SK-N-SH (cell line): ENCODE results near the gene FBXL12.

Experiments used
- EP300 ChIP-seq, 2 experiments: IDR thresholded peaks; 2 replicates each; pipeline versions ENCODE4 v1.4.0 to v1.6.1; 2012; ENCODE audit warnings: borderline replicate concordance in 1 of 2, low read depth in 1 of 2, low read length in 1 of 2
- EZH2phosphoT487 ChIP-seq: fragments of 200-600 bp; sonication (generic); IDR thresholded peaks from 2 replicates; pipeline ENCODE4 v1.6.1; 2017; ENCODE audit warnings: low read depth, mixed run types, mild to moderate bottlenecking, antibody characterized with exemption, moderate library complexity, borderline replicate concordance
- JUND ChIP-seq: IDR thresholded peaks from 2 replicates; pipeline ENCODE4 v1.4.0; 2012
- MEF2A ChIP-seq: IDR thresholded peaks from 2 replicates; pipeline ENCODE4 v1.4.0; 2012; ENCODE audit warnings: low read depth, borderline replicate concordance
- NRF1 ChIP-seq: IDR thresholded peaks from 2 replicates; pipeline ENCODE4 v1.6.1; 2012; ENCODE audit warnings: low read depth, mild to moderate bottlenecking, low read length
- POLR2AphosphoS5 ChIP-seq: IDR thresholded peaks from 2 replicates; pipeline ENCODE4 v1.6.1; 2012; ENCODE audit warnings: low read depth, low read length
- RAD21 ChIP-seq: IDR thresholded peaks from 2 replicates; pipeline ENCODE4 v1.6.1; 2012; ENCODE audit warnings: mild to moderate bottlenecking, low read length
- RFX5 ChIP-seq: IDR thresholded peaks from 2 replicates; pipeline ENCODE4 v1.6.1; 2012; ENCODE audit warnings: mild to moderate bottlenecking, improper control_type of control experiment, low read length
- RXRA ChIP-seq: IDR thresholded peaks from 2 replicates; pipeline ENCODE4 v1.4.0; 2012; ENCODE audit warnings: low read depth, mild to moderate bottlenecking, borderline replicate concordance
- SIN3A ChIP-seq: IDR thresholded peaks from 2 replicates; pipeline ENCODE4 v1.6.1; 2012; ENCODE audit warnings: low read depth, mild to moderate bottlenecking, low read length, moderate library complexity, borderline replicate concordance
- TF ChIP-seq, protein P1 (sequence below): fragments of 200-600 bp; sonication (generic); IDR thresholded peaks from 2 replicates; pipeline ENCODE4 v1.6.1; 2017; ENCODE audit warnings: antibody characterized with exemption, mild to moderate bottlenecking, moderate library complexity
- TF ChIP-seq, protein P2 (sequence below): IDR thresholded peaks from 2 replicates; pipeline ENCODE4 v1.6.1; 2012; ENCODE audit warnings: mild to moderate bottlenecking, low read depth, low read length, moderate library complexity
- TF ChIP-seq, protein P3 (sequence below): IDR thresholded peaks from 2 replicates; pipeline ENCODE4 v1.4.0; 2012; ENCODE audit warnings: low read depth
- TF ChIP-seq, protein P4 (sequence below): IDR thresholded peaks from 2 replicates; pipeline ENCODE4 v1.4.0; 2012; ENCODE audit warnings: low read depth, borderline replicate concordance

DNA sequence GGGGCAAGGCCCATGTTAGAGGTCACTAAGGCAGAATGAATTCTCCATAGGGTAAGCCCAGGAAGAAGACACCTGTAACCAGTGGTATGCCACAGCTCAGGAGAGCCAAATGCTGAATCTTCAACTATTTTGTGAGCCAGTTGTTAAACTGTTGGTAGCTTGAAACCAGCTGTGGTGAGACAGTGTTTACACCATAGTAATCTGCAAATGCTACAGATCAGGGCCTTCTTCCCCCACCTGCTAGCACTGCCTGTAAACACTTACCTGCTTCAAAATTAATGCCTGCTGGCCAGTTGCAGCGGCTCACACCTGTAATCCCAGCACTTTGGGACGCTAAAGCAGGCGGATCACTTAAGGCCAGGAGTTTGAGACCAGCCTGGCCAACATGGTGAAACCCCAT, 12.1 kb downstream of the FBXL12 start:
- TF ChIP-seq, protein P1, sequence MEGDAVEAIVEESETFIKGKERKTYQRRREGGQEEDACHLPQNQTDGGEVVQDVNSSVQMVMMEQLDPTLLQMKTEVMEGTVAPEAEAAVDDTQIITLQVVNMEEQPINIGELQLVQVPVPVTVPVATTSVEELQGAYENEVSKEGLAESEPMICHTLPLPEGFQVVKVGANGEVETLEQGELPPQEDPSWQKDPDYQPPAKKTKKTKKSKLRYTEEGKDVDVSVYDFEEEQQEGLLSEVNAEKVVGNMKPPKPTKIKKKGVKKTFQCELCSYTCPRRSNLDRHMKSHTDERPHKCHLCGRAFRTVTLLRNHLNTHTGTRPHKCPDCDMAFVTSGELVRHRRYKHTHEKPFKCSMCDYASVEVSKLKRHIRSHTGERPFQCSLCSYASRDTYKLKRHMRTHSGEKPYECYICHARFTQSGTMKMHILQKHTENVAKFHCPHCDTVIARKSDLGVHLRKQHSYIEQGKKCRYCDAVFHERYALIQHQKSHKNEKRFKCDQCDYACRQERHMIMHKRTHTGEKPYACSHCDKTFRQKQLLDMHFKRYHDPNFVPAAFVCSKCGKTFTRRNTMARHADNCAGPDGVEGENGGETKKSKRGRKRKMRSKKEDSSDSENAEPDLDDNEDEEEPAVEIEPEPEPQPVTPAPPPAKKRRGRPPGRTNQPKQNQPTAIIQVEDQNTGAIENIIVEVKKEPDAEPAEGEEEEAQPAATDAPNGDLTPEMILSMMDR = no peak
- TF ChIP-seq SIN3A = no peak
- TF ChIP-seq NRF1 = no peak
- TF ChIP-seq POLR2AphosphoS5 = no peak
- TF ChIP-seq RXRA = no peak
- no peak for TF ChIP-seq EP300 (IDR thresholded peaks at IDR 0.05; ENCODE audit: borderline replicate concordance in 1 of 2, low read depth in 1 of 2, low read length in 1 of 2)
- no peak for TF ChIP-seq JUND
- no peak for TF ChIP-seq RFX5
- TF ChIP-seq RAD21 = no peak
- TF ChIP-seq, protein P2, sequence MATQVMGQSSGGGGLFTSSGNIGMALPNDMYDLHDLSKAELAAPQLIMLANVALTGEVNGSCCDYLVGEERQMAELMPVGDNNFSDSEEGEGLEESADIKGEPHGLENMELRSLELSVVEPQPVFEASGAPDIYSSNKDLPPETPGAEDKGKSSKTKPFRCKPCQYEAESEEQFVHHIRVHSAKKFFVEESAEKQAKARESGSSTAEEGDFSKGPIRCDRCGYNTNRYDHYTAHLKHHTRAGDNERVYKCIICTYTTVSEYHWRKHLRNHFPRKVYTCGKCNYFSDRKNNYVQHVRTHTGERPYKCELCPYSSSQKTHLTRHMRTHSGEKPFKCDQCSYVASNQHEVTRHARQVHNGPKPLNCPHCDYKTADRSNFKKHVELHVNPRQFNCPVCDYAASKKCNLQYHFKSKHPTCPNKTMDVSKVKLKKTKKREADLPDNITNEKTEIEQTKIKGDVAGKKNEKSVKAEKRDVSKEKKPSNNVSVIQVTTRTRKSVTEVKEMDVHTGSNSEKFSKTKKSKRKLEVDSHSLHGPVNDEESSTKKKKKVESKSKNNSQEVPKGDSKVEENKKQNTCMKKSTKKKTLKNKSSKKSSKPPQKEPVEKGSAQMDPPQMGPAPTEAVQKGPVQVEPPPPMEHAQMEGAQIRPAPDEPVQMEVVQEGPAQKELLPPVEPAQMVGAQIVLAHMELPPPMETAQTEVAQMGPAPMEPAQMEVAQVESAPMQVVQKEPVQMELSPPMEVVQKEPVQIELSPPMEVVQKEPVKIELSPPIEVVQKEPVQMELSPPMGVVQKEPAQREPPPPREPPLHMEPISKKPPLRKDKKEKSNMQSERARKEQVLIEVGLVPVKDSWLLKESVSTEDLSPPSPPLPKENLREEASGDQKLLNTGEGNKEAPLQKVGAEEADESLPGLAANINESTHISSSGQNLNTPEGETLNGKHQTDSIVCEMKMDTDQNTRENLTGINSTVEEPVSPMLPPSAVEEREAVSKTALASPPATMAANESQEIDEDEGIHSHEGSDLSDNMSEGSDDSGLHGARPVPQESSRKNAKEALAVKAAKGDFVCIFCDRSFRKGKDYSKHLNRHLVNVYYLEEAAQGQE = no peak
- TF ChIP-seq, protein P3, sequence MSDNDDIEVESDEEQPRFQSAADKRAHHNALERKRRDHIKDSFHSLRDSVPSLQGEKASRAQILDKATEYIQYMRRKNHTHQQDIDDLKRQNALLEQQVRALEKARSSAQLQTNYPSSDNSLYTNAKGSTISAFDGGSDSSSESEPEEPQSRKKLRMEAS = no peak
- no peak for TF ChIP-seq MEF2A
- no peak for TF ChIP-seq EZH2phosphoT487
- TF ChIP-seq, protein P4, sequence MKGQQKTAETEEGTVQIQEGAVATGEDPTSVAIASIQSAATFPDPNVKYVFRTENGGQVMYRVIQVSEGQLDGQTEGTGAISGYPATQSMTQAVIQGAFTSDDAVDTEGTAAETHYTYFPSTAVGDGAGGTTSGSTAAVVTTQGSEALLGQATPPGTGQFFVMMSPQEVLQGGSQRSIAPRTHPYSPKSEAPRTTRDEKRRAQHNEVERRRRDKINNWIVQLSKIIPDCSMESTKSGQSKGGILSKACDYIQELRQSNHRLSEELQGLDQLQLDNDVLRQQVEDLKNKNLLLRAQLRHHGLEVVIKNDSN = no peak
